CD4-positive, alpha-beta T cell (primary cell): Measurements from ENCODE around the gene MOXD1. TPM values are rescaled to one million over a fixed set of nuclear protein-coding genes. Genes with fewer than 3 reads are reported as not detected.

ENCODE experiments used
- ATAC-seq: fragments of 200-7000 bp; cut with Tn5 transposase; one replicate; pipeline ENCODE4 v1.10.0; 2022; ENCODE audit warnings: mild to moderate bottlenecking; ENCODE audit not compliant: poor library complexity
- CTCF ChIA-PET: fragments of 350-600 bp; sonication (Branson Sonifier 250); formaldehyde crosslinking; loops from one replicate; lab custom pipeline; 2021; ENCODE audit warnings: antibody characterized with exemption, inconsistent platforms; lab: Charles Lee
- POLR2A ChIA-PET: fragments of 350-600 bp; sonication (Branson Sonifier 250); formaldehyde crosslinking; loops from one replicate; lab custom pipeline; 2021; ENCODE audit warnings: antibody characterized with exemption, inconsistent platforms; lab: Charles Lee
- DNase-seq, 14 experiments: peaks; one replicate each; pipeline ENCODE4 v3.0.0-alpha.2; 2013 to 2020; ENCODE audit warnings: mixed read lengths in 2 of 14
- H3K27ac ChIP-seq, 2 donors: one replicate each; pipeline versions ENCODE4 v1.5.1 to v1.7.0; 2013; ENCODE audit warnings: low read length in 2 of 2, low read depth in 1 of 2, mild to moderate bottlenecking in 1 of 2
- H3K27me3 ChIP-seq, 2 experiments: 1 replicate in 1 of 2; 2 replicates in 1 of 2; pipeline versions ENCODE4 v1.6.1 to v1.7.0; 2013; ENCODE audit warnings: low read length in 2 of 2, control low read depth in 1 of 2, mild to moderate bottlenecking in 1 of 2, moderate library complexity in 1 of 2; ENCODE audit not compliant: insufficient read depth in 2 of 2, control insufficient read depth in 1 of 2
- H3K36me3 ChIP-seq: one replicate; pipeline ENCODE4 v1.6.1; 2013; ENCODE audit warnings: low read length, control low read depth; ENCODE audit not compliant: insufficient read depth
- H3K4me1 ChIP-seq: one replicate; pipeline ENCODE4 v1.6.1; 2013; ENCODE audit warnings: low read length, control low read depth; ENCODE audit not compliant: insufficient read depth
- H3K4me3 ChIP-seq: one replicate; pipeline ENCODE4 v1.5.1; 2013; ENCODE audit warnings: mild to moderate bottlenecking, low read length, moderate library complexity
- H3K9me3 ChIP-seq, 2 experiments: 1 replicate in 1 of 2; 2 replicates in 1 of 2; pipeline versions ENCODE4 v1.6.1 to v1.7.0; 2013; ENCODE audit warnings: low read length in 2 of 2, mild to moderate bottlenecking in 2 of 2, control low read depth in 1 of 2, moderate library complexity in 1 of 2; ENCODE audit not compliant: control insufficient read depth in 1 of 2, insufficient read depth in 1 of 2
- H3K27ac Mint-ChIP-seq: one replicate; pipeline ENCODE4 v1.8.0; 2020; ENCODE audit warnings: mixed read lengths
- H3K27me3 Mint-ChIP-seq: one replicate; pipeline ENCODE4 v1.8.0; 2021; ENCODE audit warnings: mixed read lengths
- H3K36me3 Mint-ChIP-seq: one replicate; pipeline ENCODE4 v1.8.0; 2021; ENCODE audit warnings: low read depth, mixed read lengths
- H3K4me1 Mint-ChIP-seq: one replicate; pipeline ENCODE4 v1.8.0; 2021; ENCODE audit warnings: low read depth, mixed read lengths
- H3K4me3 Mint-ChIP-seq: one replicate; pipeline ENCODE4 v1.8.0; 2020; ENCODE audit warnings: mild to moderate bottlenecking, mixed read lengths
- H3K9me3 Mint-ChIP-seq: one replicate; pipeline ENCODE4 v1.8.0; 2020; ENCODE audit warnings: mixed read lengths
- CTCF ChIP-seq: fragments of 200-600 bp; IDR thresholded peaks from one replicate; pipeline ENCODE4 v1.8.0; 2022; ENCODE audit warnings: antibody characterized with exemption, mild to moderate bottlenecking
- intact Hi-C, 2 experiments: fragments of 100-400 bp; cut with DNase I in 1 of 2; cut with micrococcal nuclease in 1 of 2; formaldehyde crosslinking; loops; one replicate each; pipeline versions ENCODE4 v1.15.1 to v1.9.0; 2023 to 2025; cut with DNase I, micrococcal nuclease
- total RNA-seq, 174 experiments: library from RNA in 2 of 174; stranded (reverse) in 2 of 174; gene quantifications; one replicate each; pipeline ENCODE4 v1.2.3 and lab custom pipeline; 2021 to 2026

MOXD1 gene
- total RNA-seq, 2 experiments from 2014 or later, result not detected

- H3K4me3 ChIP-seq, result peak overlapping the region; percentile 47
- CTCF ChIA-PET, result interaction anchor here (0.6 to 3.9 kb wide), 26 partner anchors 10 to 1383 kb away, joined by 3 to 63 read pairs (median 4); partner anchors contain the start of gene STX7
- TF ChIP-seq CTCF, result peak; percentile 100
- H3K36me3 ChIP-seq, result no peaks in the 10 kb centered on the region
- H3K36me3 Mint-ChIP-seq, result no peaks in the 10 kb centered on the region
- no peaks in the 10 kb centered on the region for H3K4me1 Mint-ChIP-seq
- intact Hi-C loops, result loop anchor here (1.0 to 2.0 kb wide), 3 partner anchors 17 to 205 kb away; no protein-coding TSS in a partner anchor
- peak overlapping the region; percentile 80 for H3K4me3 Mint-ChIP-seq
- H3K9me3 Mint-ChIP-seq, result no peaks in the 10 kb centered on the region
- H3K27me3 Mint-ChIP-seq, result peaks cover 32% of the 10 kb centered on the region
- peaks cover 3 to 20% of the 10 kb centered on the region in 2 experiments for H3K27me3 ChIP-seq
- no peaks in the 10 kb centered on the region for H3K9me3 ChIP-seq
- H3K27ac Mint-ChIP-seq, result no peak overlapping the region
- no peak overlapping the region for H3K27ac ChIP-seq
- no peaks in the 10 kb centered on the region for H3K4me1 ChIP-seq
- ATAC-seq (peak; percentile 87), DNase-seq (peak; percentile 43 to 83 (median 60))
- POLR2A ChIA-PET, result interaction anchor here (0.8 to 1.3 kb wide), 3 partner anchors 22 to 206 kb away, joined by 3 to 5 read pairs (median 3); no protein-coding TSS in a partner anchor
These were observed 121.6 kb downstream of the MOXD1 start for GRCh38 chr6:132279592-132280139.

DNA sequence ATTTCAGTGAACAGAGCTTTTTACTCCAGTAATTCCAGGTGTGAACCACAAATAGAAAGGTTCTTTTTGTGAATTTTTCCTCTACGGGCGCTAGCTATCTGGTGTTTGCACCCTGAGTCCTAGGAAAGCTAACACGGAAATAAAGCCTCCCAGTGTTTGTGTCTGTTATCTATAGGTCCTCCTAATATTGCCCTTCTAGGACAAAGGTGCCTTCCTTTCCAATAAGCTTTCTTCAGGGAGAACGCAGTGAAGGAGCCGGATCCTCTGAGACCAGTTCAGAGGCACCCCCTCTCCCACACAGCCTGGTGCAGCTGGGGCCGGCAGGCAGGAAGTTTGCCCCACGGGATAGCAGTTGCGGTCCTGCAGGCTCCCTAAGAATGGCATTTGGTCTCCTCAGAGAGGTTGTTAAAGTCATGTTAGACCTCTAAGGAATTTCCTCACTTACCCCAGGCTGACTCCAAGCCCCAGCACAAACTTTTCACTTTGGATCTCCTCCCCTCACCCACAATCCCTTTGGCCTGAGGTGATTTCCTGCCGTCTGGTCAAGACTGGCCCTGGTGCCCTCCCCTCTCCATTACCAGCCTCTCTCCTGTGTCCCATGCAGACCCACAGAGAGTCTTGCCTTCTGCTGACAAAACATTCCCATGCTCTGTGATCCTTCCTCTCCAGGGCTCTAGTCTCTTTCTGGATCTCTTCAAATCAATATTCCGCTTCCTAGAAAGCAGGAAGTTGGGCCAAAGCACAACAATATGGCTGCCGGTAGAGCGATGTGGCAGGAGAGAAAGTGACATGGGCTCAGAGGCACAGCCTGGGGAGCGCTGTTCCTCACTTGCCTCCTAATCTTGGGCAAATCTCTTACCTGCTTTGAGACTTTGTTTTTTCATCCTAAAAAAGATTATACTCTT is 126.0 kb downstream of the MOXD1 start:
- Histone ChIP-seq H3K36me3 (no peaks in the 10 kb centered on the region), H3K27me3 (peaks cover under 1 to 1% of the 10 kb centered on the region in 2 experiments), H3K27ac (no peak overlapping the region), H3K9me3 (no peaks in the 10 kb centered on the region), H3K4me1 (no peaks in the 10 kb centered on the region), H3K4me3 (no peak overlapping the region)
- ATAC-seq, result no peak
- H3K36me3 Mint-ChIP-seq, result no peaks in the 10 kb centered on the region
- H3K9me3 Mint-ChIP-seq, result no peaks in the 10 kb centered on the region
- no peaks in the 10 kb centered on the region for H3K4me1 Mint-ChIP-seq
- H3K4me3 Mint-ChIP-seq, result no peak overlapping the region
- intact Hi-C loops, result no loop called here
- ChIA-PET POLR2A (no interaction called here), CTCF (no interaction called here)
- no peak for TF ChIP-seq CTCF
- H3K27ac Mint-ChIP-seq, result no peak overlapping the region
- no peak for DNase-seq
- H3K27me3 Mint-ChIP-seq, result peaks cover 28% of the 10 kb centered on the region

DNA sequence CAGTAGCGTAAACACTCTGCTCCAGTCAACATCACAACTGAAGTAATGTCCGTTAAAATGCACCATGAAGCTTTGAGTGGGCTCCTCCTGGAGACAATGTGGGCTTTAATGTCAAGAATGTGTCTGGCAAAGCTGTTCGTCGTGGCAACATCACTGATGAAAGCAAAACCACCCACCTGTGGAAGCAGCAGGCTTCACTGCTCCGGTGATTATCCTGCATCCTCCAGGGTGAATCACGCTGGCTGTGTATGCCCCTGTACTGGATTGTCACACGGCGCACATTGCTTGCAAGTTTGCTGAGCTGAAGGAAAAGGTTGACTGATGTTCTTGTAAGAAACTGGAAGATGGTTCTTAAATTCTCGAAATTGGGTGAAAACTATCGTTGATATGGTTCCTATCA is 128.5 kb downstream of the MOXD1 start:
- Histone ChIP-seq H3K4me3 (no peak overlapping the region), H3K27ac (no peak overlapping the region), H3K36me3 (no peaks in the 10 kb centered on the region), H3K27me3 (no peaks in the 10 kb centered on the region), H3K4me1 (no peaks in the 10 kb centered on the region), H3K9me3 (no peaks in the 10 kb centered on the region)
- Mint-ChIP-seq H3K27ac (no peak overlapping the region), H3K4me1 (no peaks in the 10 kb centered on the region), H3K27me3 (peaks cover 24% of the 10 kb centered on the region), H3K36me3 (no peaks in the 10 kb centered on the region), H3K9me3 (no peaks in the 10 kb centered on the region), H3K4me3 (no peak overlapping the region)
- POLR2A ChIA-PET, result no interaction called here
- CTCF ChIA-PET, result interaction anchor here (1.5 kb wide), 1 partner anchor 13 kb away, joined by 3 read pairs; no protein-coding TSS in a partner anchor
- ATAC-seq (no peak), DNase-seq (no peak)
- no peak for TF ChIP-seq CTCF
- intact Hi-C loops, result no loop called here
